Fibroblast of mammary gland (primary cell): Measurements from ENCODE around the gene TMEM144.

ENCODE experiments used
- DNase-seq: peaks from one replicate; pipeline ENCODE4 v3.0.0-alpha.2; 2010; ENCODE audit warnings: low read depth
- H3K4me3 ChIP-seq: 2 replicates; pipeline ENCODE4 v1.5.1; 2011; ENCODE audit warnings: low read depth, mild to moderate bottlenecking, low read length, moderate library complexity; ENCODE audit not compliant: control insufficient read depth
- CTCF ChIP-seq: conservative IDR thresholded peaks from 2 replicates; pipeline ENCODE4 v1.5.1; 2011; ENCODE audit warnings: low read depth, low read length, inconsistent platforms; ENCODE audit not compliant: control insufficient read depth, insufficient read depth

TMEM144 gene

GRCh38 chr4:158254292-158254691 is 44.0 kb downstream of the TMEM144 start:
- DNase-seq: no peak
- no peak for TF ChIP-seq CTCF
- H3K4me3 ChIP-seq: no peak overlapping the region

- TF ChIP-seq CTCF: peak; percentile 73
- peak; percentile 68 for DNase-seq
- no peak overlapping the region for H3K4me3 ChIP-seq
Observed at GRCh38 chr4:158255727-158256324, 45.5 kb downstream of the TMEM144 start.

- H3K4me3 ChIP-seq: no peak overlapping the region
- TF ChIP-seq CTCF: peak; percentile 37
- DNase-seq: peak; percentile 56
Observed at GRCh38 chr4:158259955-158260575, 49.8 kb downstream of the TMEM144 start.

- no peak overlapping the region for H3K4me3 ChIP-seq
- no peak for DNase-seq
- no peak for TF ChIP-seq CTCF
Observed at GRCh38 chr4:158261480-158261879, 51.2 kb downstream of the TMEM144 start.

- no peak for TF ChIP-seq CTCF
- no peak overlapping the region for H3K4me3 ChIP-seq
- DNase-seq: no peak
Observed at GRCh38 chr4:158268553-158268952, 58.3 kb downstream of the TMEM144 start.

GRCh38 chr4:158274636-158275035 is 64.3 kb downstream of the TMEM144 start:
- DNase-seq: no peak
- no peak for TF ChIP-seq CTCF
- H3K4me3 ChIP-seq: no peak overlapping the region
